Right atrium auricular region (tissue), 2 donors: ENCODE measurements around the gene LRIG1. TPM values are rescaled to one million over a fixed set of nuclear protein-coding genes. Genes with fewer than 3 reads are reported as not detected.

Experiments
- DNase-seq: peaks from one replicate; pipeline ENCODE4 v3.0.0-alpha.2; 2019; ENCODE audit warnings: low spot score
- H3K27ac ChIP-seq, 2 donors: fragments of 200-600 bp; sonication (generic); 1 replicate in 1 of 2; 2 replicates in 1 of 2; pipeline ENCODE4 v1.5.1; 2016 to 2019
- H3K27me3 ChIP-seq, 2 donors: fragments of 200-600 bp; sonication (generic); one replicate each; pipeline versions ENCODE4 v1.5.1 to v1.6.0; 2017 to 2019
- H3K36me3 ChIP-seq: fragments of 200-600 bp; sonication (generic); one replicate; pipeline ENCODE4 v1.5.1; 2016
- H3K4me1 ChIP-seq, 2 donors: fragments of 200-600 bp; sonication (generic); one replicate each; pipeline versions ENCODE4 v1.5.1 to v1.6.0; 2017 to 2019
- H3K4me3 ChIP-seq, 2 donors: fragments of 200-600 bp; sonication (generic); 1 replicate in 1 of 2; 2 replicates in 1 of 2; pipeline ENCODE4 v1.5.1; 2017 to 2019; ENCODE audit warnings: mild to moderate bottlenecking in 1 of 2, moderate library complexity in 1 of 2
- H3K9me3 ChIP-seq, 2 donors: fragments of 200-600 bp; sonication (generic); one replicate each; pipeline ENCODE4 v1.5.1; 2019
- total RNA-seq, 2 donors: library from RNA; depleted of rRNA; stranded (reverse); fragments of >200 nt; gene quantifications; one replicate each; pipeline ENCODE4 v1.1.0, GENCODE V29; 2016
- TF ChIP-seq, protein P1 (sequence below), 2 donors: fragments of 200-600 bp; sonication (generic); IDR thresholded peaks; one replicate each; pipeline ENCODE4 v1.5.1; 2019; ENCODE audit warnings: antibody characterized with exemption in 2 of 2

Gene LRIG1
- total RNA-seq, 2 donors from 2014 or later: 147 to 179 TPM

DNA sequence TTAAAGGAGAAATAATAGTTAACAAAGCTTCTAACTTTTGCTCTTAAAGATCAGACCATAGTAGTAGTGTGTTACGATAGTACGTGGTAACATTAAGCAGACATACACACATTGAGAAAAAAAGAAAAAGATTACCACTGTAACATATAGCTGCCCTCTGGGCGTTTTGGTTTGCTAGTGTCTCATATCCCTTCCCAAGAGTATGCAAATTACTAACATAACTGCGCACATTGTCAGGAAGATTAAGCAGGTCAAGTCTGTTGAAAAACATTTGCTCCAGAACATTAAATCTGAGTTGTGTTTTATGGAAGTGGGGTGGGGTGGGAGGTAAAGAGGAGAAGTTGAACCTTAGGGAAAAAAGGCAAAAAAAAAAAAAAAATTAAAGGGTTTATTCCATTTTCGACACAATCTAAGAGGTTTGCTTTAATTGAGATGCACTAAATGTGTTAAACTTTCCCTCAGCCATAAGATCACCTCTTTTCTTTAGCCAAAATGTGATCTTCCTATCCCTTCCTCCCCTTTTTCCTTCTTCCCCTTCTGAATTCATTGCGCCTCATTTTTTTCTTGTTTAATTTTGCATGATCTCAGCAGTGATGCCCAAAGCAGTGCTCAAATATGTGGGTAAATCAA, 1.5 kb upstream of the LRIG1 start:
- TF ChIP-seq, protein P1, sequence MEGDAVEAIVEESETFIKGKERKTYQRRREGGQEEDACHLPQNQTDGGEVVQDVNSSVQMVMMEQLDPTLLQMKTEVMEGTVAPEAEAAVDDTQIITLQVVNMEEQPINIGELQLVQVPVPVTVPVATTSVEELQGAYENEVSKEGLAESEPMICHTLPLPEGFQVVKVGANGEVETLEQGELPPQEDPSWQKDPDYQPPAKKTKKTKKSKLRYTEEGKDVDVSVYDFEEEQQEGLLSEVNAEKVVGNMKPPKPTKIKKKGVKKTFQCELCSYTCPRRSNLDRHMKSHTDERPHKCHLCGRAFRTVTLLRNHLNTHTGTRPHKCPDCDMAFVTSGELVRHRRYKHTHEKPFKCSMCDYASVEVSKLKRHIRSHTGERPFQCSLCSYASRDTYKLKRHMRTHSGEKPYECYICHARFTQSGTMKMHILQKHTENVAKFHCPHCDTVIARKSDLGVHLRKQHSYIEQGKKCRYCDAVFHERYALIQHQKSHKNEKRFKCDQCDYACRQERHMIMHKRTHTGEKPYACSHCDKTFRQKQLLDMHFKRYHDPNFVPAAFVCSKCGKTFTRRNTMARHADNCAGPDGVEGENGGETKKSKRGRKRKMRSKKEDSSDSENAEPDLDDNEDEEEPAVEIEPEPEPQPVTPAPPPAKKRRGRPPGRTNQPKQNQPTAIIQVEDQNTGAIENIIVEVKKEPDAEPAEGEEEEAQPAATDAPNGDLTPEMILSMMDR (IDR thresholded peaks at IDR 0.05): no peak
- Histone ChIP-seq H3K4me3 (no peak overlapping the region), H3K27ac (no peak overlapping the region), H3K4me1 (peaks cover 0 to 22% of the 10 kb centered on the region in 2 donors), H3K9me3 (no peaks in the 10 kb centered on the region), H3K27me3 (no peaks in the 10 kb centered on the region), H3K36me3 (no peaks in the 10 kb centered on the region)
- DNase-seq: no peak

DNA sequence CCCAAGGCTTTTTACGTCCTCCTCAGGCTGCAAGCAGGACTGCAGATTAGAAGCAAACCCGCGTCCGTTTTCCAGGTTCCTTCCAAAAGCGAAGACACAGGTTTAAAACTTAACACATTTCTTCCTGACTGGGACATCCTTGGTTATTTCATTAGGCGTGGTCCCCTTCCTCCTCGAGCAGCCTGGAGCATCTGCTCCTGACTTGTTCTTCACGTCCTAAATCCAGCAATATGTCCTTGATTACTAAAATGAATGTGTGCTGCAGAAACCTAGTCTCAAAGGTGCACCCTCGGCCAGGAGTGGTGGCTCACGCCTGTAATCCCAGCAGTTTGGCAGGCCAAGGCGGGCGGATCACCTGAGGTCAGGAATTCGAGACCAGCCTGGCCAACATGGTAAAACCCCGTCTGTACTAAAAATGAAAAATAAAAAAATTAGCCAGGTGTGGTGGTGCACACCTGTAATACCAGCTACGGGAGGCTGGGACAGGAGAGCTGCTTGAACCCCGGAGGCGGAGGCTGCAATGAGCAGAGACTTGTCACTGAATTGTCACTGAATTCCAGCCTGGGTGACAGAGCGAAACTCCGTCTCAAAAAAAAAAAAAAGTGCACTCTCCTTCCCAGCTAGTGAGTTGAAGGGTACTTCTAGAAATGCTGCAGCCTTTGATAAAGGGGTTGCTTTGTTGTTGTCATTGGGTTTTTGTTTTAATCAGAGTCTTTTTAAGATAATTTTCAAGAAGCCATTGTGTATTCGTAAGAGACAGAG, 842 bp upstream of the LRIG1 start:
- TF ChIP-seq, protein P1 (IDR thresholded peaks at IDR 0.05): no peak
- no peaks in the 10 kb centered on the region for H3K36me3 ChIP-seq
- DNase-seq: no peak
- no peaks in the 10 kb centered on the region for H3K9me3 ChIP-seq
- peak overlapping the region; percentile 49 to 64 for H3K27ac ChIP-seq
- H3K4me1 ChIP-seq: peaks cover 0 to 29% of the 10 kb centered on the region in 2 donors
- H3K27me3 ChIP-seq: no peaks in the 10 kb centered on the region
- peak overlapping the region; percentile 38 to 95 for H3K4me3 ChIP-seq

DNA sequence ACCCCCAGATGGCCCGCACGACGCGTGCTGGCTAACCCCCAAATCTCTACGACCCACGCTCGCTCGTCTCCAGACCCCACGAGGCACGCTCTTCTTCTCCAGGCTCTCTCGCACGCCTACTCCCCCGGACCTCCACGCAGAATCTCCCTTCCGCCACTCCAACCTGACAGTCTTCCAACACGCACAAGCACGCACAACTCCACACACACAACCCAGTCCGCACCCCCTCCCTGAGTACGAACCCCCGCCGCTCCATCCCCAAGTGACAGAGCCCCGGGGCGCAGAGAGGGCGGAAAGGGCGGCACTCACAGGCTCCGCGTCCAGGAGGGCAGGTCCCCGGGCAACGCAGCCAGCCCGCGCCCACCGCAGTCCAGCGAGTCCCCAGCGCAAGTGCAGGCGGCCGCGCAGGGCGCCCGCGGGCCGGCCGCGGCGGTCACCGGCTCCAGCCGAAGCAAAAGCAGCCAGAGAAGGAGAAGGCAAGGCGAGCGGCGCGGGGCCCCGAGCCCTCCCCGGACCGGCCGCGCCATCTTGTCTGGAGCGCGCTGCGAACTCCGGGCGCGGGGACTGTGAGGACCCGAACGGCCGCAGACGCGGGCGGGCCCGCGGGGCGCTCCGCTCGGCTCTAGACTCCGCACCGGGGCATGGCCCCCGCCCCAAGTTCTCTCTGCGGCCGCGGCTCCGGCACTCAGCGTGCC, 794 bp downstream of the LRIG1 start:
- H3K4me3 ChIP-seq: peak overlapping the region; percentile 93 to 95
- H3K9me3 ChIP-seq: no peaks in the 10 kb centered on the region
- no peaks in the 10 kb centered on the region for H3K36me3 ChIP-seq
- H3K27ac ChIP-seq: peak overlapping the region; percentile 95 to 98
- peaks cover 0 to 40% of the 10 kb centered on the region in 2 donors for H3K4me1 ChIP-seq
- no peaks in the 10 kb centered on the region for H3K27me3 ChIP-seq
- TF ChIP-seq, protein P1 (IDR thresholded peaks at IDR 0.05): no peak
- no peak for DNase-seq

DNA sequence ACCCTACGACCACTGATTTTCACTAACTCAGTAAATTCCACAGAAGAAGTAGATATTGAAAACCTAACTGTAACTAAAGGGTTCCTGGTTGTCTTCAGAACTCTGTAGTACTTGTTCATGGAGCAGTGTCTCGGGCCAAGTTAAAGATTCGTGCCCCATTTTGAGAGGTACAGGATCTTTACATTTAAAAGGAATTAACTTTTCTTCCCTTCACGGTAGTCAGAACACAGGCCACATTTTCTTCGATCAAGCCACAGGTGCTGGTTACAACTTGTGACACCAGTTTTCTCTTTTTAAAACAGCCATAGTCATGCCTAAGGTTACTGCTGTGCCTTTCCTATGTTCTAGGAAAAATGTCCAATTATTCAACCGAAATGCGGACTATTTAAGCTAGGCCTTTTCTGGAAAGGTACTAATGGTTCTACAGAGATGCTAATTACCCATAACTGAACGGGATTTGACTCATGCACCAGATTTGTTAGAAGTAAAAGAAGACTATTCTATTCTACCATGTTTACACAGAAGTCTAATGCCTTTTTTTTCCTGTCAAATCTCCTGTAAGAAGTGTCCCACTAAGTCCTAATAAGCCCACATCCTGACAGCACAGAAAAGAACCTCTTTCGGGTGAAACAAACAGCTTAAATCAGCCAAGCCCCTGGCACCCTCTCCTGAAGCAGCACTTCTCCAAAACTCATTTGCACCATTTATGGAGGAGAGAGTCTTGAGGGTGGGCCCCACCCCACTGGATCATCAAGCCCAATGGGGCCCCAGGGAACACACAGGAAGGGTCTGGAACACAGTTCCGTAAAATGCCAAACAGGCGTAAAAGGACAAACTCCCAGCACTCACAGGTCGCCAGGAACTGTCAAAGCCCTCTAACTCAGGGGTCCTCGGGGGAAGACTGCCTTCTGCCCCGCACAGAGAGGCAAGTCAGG, 1.9 kb downstream of the LRIG1 start:
- Histone ChIP-seq H3K4me3 (peak overlapping the region; percentile 93 to 95), H3K4me1 (peaks cover 0 to 51% of the 10 kb centered on the region in 2 donors), H3K27ac (peak overlapping the region; percentile 95 to 98), H3K36me3 (no peaks in the 10 kb centered on the region), H3K27me3 (no peaks in the 10 kb centered on the region), H3K9me3 (no peaks in the 10 kb centered on the region)
- TF ChIP-seq, protein P1 (IDR thresholded peaks at IDR 0.05): no peak
- no peak for DNase-seq

DNA sequence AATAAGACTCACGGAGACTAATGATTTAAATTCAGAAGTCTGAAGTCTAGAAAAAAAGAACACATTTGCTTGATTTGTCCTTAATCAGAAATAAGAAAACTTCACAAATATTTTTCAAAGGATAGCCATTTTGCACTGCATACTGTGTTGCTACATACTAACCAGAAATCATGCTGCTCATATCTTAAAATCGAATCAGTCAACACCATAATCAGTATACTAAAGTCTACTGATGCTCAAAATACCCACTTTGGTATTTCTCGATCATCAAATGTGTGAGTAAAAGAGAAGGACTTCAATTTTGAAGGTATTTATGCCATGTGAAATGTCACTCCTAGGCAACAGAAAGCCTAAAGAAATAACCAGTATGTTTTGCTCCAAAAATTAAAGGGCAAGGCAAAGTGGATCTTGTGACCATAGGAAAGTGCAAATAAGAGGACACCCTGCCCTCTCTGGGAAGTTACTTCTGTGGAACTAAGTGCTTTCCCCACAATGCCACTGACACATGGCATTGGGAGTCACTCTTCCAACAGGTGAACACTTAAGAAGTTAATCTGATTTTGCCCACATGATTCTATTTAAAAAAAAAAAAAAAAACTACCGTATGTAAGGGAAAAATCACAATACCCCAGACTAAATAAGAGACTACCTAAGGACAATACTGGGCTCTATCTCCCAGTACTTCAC, 2.7 kb downstream of the LRIG1 start:
- H3K4me1 ChIP-seq: peaks cover 0 to 59% of the 10 kb centered on the region in 2 donors
- peak overlapping the region; percentile 95 to 98 for H3K27ac ChIP-seq
- TF ChIP-seq, protein P1 (IDR thresholded peaks at IDR 0.05): no peak
- no peak for DNase-seq
- no peaks in the 10 kb centered on the region for H3K27me3 ChIP-seq
- no peaks in the 10 kb centered on the region for H3K9me3 ChIP-seq
- peak overlapping the region; percentile 93 to 95 for H3K4me3 ChIP-seq
- no peaks in the 10 kb centered on the region for H3K36me3 ChIP-seq
